Stimulated activated effector memory CD8-positive, alpha-beta T cell treated with anti-CD3 and anti-CD28 coated beads, Interleukin-12 subunit alpha, Interleukin-12 subunit beta, amount 100 ng/mL, for 72 hours (primary cell): ENCODE results near the gene NRP1.

Source experiments
- ATAC-seq: fragments of 150-1000 bp; cut with Tn5 transposase; 2 replicates; pipeline ENCODE4 v1.10.0; 2021
- DNase-seq, 2 donors: peaks; one replicate each; pipeline ENCODE4 v3.0.0; 2021 to 2022; ENCODE audit warnings: low spot score in 2 of 2
- H3K27ac Mint-ChIP-seq: one replicate; pipeline ENCODE4 v1.8.0; 2022; ENCODE audit warnings: mild to moderate bottlenecking, mixed read lengths
- H3K36me3 Mint-ChIP-seq: one replicate; pipeline ENCODE4 v1.8.0; 2022; ENCODE audit warnings: mild to moderate bottlenecking, mixed read lengths
- H3K4me1 Mint-ChIP-seq: one replicate; pipeline ENCODE4 v1.8.0; 2022; ENCODE audit warnings: mixed read lengths
- H3K4me3 Mint-ChIP-seq: one replicate; pipeline ENCODE4 v1.8.0; 2022; ENCODE audit warnings: mild to moderate bottlenecking, mixed read lengths
- H3K9me3 Mint-ChIP-seq: one replicate; pipeline ENCODE4 v1.8.0; 2022; ENCODE audit warnings: mixed read lengths

Gene NRP1

DNA sequence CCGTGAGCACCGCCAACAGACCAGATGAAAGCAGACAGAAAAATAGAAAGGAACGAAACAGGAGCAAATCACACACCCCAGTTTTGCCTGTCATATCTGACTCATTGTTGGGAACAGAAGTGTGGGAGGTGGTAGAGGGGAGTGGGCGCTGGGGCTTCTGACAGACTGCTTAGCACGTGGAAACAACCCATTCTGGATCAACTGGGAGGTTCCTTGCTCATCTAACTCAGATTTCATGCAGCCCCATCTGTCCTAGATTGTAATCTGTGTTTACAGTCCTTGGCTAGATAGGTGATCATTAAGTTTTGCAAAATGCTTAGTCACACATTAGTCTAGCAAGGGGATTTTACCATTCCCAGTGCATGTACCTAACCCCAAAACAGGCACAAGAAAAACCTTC is 154.1 kb downstream of the NRP1 start:
- Mint-ChIP-seq H3K9me3 (no peaks in the 10 kb centered on the region), H3K36me3 (no peaks in the 10 kb centered on the region), H3K4me1 (peaks cover 7% of the 10 kb centered on the region), H3K27ac (no peak overlapping the region), H3K4me3 (no peak overlapping the region)
- DNase-seq (no peak), ATAC-seq (peak; percentile 57)

GRCh38 chr10:33179067-33179466 is 155.4 kb downstream of the NRP1 start:
- no peaks in the 10 kb centered on the region for H3K36me3 Mint-ChIP-seq
- no peaks in the 10 kb centered on the region for H3K9me3 Mint-ChIP-seq
- no peak for ATAC-seq
- H3K4me1 Mint-ChIP-seq, result peaks cover 7% of the 10 kb centered on the region
- no peak overlapping the region for H3K4me3 Mint-ChIP-seq
- H3K27ac Mint-ChIP-seq, result no peak overlapping the region
- no peak for DNase-seq

GRCh38 chr10:33178026-33178755 is 156.3 kb downstream of the NRP1 start:
- Mint-ChIP-seq H3K27ac (no peak overlapping the region), H3K36me3 (no peaks in the 10 kb centered on the region), H3K4me3 (no peak overlapping the region), H3K9me3 (no peaks in the 10 kb centered on the region), H3K4me1 (peaks cover 7% of the 10 kb centered on the region)
- DNase-seq, result no peak
- no peak for ATAC-seq

DNA sequence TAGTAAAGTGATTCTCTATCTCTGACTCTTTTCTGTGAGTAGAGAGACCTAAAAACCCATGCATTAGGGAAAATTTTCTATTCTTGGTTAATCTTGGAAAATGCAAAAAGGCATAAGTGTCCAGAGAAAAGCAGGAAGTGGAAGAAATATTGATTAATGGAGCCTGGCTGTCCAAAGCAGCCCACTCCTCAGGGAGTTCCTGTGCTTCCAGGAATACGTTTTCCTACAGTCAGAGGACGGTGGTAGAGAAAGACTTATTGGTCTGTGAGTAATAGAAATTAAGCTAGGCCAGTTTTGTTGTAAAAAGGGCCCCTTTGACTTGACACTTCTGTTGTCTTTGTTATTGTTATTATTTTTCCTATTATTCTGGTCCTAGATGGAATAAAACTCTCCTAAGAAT is 157.8 kb downstream of the NRP1 start:
- no peak overlapping the region for H3K27ac Mint-ChIP-seq
- peaks cover 7% of the 10 kb centered on the region for H3K4me1 Mint-ChIP-seq
- DNase-seq, result no peak
- H3K4me3 Mint-ChIP-seq, result no peak overlapping the region
- ATAC-seq, result no peak
- H3K36me3 Mint-ChIP-seq, result no peaks in the 10 kb centered on the region
- H3K9me3 Mint-ChIP-seq, result no peaks in the 10 kb centered on the region

DNA sequence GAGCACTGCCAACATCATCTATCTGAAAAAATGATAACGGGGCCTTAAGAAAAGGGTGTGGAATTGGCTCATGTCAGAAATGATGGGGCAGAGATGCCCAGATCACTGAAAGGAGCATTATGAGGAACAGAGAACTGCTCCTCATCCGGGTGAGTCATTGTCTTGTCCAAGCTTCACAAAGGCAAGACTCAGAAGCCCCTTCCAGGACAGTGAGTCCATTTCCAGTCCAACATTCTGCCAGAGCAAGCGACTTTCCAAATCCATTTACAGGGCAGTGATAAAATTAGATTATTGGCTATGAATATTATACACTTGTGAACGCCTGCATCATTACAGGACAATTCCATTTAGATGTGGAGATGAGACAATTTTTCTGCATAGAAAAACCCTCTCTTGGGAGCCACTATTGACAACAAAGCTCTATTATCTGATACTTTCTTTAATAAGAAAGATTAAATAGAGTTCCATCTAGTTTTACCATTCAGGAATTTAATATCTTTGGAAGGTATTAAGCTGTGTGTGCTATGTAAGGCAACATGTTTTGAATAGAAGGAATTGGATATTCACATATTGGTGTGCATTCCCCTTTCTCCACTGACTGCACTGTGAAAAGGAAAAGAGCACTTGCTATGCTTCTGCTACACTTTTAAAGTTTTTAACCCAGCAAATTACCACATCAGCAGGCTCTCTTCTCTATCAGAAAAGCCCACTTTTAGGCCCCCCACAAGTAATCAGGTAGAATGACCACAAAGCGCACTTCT is 159.6 kb downstream of the NRP1 start:
- no peak overlapping the region for H3K27ac Mint-ChIP-seq
- H3K4me1 Mint-ChIP-seq, result no peaks in the 10 kb centered on the region
- no peaks in the 10 kb centered on the region for H3K36me3 Mint-ChIP-seq
- DNase-seq (no peak), ATAC-seq (no peak)
- no peak overlapping the region for H3K4me3 Mint-ChIP-seq
- H3K9me3 Mint-ChIP-seq, result no peaks in the 10 kb centered on the region

DNA sequence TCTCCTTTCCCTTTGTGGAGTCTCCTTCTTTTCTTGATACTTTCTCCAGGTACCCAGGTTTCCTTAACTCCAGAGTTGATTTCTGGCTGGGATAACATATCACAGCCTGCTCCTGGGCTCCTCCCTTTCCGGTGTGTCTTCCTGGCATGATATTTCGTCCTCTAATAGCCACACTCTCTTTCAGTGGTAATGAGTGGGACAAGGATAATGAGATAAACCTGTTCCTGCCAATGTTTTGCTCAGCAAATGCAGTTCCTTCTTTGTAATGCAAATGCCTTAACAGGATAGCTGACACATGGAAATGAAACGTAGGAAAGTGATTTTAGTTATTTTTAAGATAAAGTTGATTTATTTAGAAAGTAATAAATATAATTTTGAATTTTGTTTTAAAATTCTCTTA is 168.6 kb downstream of the NRP1 start:
- H3K27ac Mint-ChIP-seq, result no peak overlapping the region
- H3K4me1 Mint-ChIP-seq, result no peaks in the 10 kb centered on the region
- H3K36me3 Mint-ChIP-seq, result no peaks in the 10 kb centered on the region

DNA sequence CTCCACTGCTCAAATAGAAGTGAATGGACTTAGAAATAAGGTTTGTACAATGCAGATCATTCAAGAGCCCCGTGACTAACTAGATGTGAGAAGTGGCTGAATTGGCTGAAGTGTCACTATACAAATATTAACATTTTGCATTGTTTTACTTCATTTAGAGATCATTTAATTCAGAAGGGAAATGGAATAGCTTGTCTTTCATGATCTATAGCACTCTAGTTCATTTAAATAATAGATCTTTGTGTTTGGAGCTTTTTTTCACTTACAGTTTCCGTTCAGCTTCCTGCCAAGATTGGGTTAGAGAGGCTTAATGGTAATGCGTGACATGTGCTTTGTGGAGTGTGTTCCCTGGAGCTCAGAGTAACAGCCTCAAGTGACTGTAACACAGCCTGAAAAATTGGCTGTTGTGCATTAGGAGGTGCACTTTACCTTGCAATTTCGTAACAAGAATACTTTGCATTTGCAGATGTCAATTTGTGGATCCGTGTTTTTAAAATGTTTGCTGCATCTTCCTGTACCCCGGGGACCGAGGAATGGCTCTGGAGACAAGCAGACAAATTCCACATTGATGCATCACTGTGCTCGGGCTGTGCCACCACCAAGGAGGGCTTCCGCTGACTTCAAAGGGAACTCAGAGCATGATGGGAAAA is 170.3 kb downstream of the NRP1 start:
- Mint-ChIP-seq H3K27ac (no peak overlapping the region), H3K4me1 (no peaks in the 10 kb centered on the region), H3K9me3 (no peaks in the 10 kb centered on the region), H3K4me3 (no peak overlapping the region), H3K36me3 (no peaks in the 10 kb centered on the region)
- ATAC-seq (no peak), DNase-seq (no peak)

More for the DNA sequence above, 168.6 kb downstream of the NRP1 start:
- H3K9me3 Mint-ChIP-seq, result no peaks in the 10 kb centered on the region
- no peak overlapping the region for H3K4me3 Mint-ChIP-seq
- ATAC-seq (no peak), DNase-seq (no peak)

DNA sequence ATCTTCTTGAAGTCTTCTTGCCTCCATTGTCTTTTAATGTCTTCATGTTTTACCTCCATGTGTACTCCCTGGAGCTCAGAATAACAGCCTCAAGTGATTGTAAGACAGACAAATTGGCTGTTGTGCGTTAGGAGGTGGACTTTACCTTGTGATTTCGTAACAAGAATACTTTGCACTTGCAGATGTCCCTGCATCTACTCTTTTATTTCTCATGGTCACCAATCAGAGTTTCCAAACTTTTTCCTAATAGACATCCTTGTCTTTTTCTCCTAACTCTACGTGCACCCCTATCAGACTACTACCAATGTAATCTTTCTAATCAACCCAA is 172.3 kb downstream of the NRP1 start:
- no peak for ATAC-seq
- no peaks in the 10 kb centered on the region for H3K4me1 Mint-ChIP-seq
- no peak for DNase-seq
- H3K9me3 Mint-ChIP-seq, result no peaks in the 10 kb centered on the region
- H3K36me3 Mint-ChIP-seq, result no peaks in the 10 kb centered on the region
- no peak overlapping the region for H3K27ac Mint-ChIP-seq
- no peak overlapping the region for H3K4me3 Mint-ChIP-seq

- Mint-ChIP-seq H3K36me3 (no peaks in the 10 kb centered on the region), H3K27ac (no peak overlapping the region), H3K4me3 (no peak overlapping the region), H3K9me3 (no peaks in the 10 kb centered on the region), H3K4me1 (no peaks in the 10 kb centered on the region)
- ATAC-seq (no peak), DNase-seq (no peak)
Observed at GRCh38 chr10:33161550-33162247, 172.8 kb downstream of the NRP1 start.

DNA sequence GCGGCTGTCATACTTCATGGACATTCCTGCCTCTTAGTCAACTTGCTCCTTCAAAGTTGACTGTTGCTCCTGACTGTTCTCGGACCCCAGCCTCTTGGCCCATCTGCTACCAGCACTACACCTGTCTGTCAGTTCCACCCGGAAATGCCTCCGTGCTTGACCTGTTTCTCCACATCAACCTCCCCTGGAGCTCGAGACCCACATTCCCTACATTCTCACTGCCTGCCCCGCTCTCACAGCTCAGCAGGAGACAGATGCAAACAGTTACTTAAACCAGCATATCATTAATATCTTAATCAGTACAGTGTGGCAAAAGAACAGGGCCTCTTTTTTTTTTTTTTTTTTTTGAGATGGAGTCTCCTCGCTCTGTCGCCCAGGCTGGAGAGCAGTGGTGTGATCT is 174.3 kb downstream of the NRP1 start:
- ATAC-seq (no peak), DNase-seq (no peak)
- H3K9me3 Mint-ChIP-seq, result no peaks in the 10 kb centered on the region
- H3K4me1 Mint-ChIP-seq, result peaks cover 12% of the 10 kb centered on the region
- no peak overlapping the region for H3K4me3 Mint-ChIP-seq
- no peaks in the 10 kb centered on the region for H3K36me3 Mint-ChIP-seq
- H3K27ac Mint-ChIP-seq, result no peak overlapping the region

GRCh38 chr10:33157103-33157502 is 177.4 kb downstream of the NRP1 start:
- no peak overlapping the region for H3K27ac Mint-ChIP-seq
- H3K4me1 Mint-ChIP-seq, result peaks cover 41% of the 10 kb centered on the region
- no peak for DNase-seq
- H3K4me3 Mint-ChIP-seq, result no peak overlapping the region
- ATAC-seq, result no peak
- no peaks in the 10 kb centered on the region for H3K9me3 Mint-ChIP-seq
- no peaks in the 10 kb centered on the region for H3K36me3 Mint-ChIP-seq

DNA sequence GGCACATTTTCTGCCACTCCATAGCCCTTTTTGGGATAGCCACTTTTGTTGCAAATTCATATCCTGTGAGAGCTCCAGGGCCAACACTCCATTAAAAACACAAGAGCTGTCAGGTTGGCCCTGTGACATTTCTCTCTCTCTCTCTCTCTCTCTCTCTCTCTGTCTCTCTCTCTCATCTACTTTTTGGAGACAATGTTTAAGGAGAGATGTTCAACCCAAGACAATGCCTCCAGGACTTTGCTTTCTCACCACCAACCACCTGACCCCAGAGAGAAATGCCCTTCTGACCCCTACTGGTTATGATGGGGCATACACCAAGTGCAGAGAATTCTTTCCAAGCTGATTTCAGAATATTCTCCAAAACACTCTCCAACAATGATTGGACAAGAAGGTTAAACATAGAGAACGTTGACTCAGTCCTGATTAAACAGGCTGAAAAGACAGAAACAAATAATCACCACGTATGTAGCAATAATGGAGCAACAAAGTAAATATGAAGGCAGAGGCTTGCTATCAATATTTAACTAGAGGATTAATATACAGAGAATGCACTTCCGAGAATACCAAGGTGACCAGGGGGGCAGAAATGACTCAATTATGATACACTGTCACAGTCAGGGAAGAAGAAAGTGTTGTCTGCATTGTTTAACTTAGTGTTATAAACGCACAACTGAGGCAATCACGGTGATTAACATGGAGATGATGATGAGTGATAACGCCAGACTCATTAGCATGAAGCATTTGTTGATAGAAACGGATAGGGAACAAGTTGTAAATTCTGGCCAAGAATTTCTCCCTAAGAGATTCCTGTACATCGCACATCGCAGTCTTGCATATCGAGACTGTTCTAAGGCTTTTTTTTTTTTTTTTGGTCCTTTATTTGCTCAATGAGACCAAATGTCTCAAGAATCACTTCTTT is 178.5 kb downstream of the NRP1 start:
- ATAC-seq, result peak; percentile 79
- DNase-seq, result no peak
- no peak overlapping the region for H3K27ac Mint-ChIP-seq
- peaks cover 46% of the 10 kb centered on the region for H3K4me1 Mint-ChIP-seq
- no peaks in the 10 kb centered on the region for H3K36me3 Mint-ChIP-seq
- H3K4me3 Mint-ChIP-seq, result no peak overlapping the region
- H3K9me3 Mint-ChIP-seq, result no peaks in the 10 kb centered on the region

DNA sequence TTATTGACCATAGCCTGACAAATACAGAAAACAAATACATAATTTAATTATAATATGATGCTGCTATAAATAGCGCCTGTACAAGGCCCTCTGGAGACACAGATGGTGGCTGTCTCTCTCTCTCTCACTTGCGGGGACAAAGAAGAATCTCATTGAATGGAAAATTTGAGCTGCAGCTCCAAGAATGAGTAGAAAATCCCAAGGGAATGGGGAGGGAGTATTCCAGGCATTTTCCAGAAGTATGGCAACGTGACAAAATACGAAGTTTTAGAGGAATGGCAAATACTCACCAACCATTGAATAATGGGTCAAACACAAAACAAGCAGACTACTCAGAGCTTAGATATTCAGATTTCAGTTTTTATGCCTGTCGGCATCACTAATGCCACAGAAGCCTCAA is 179.9 kb downstream of the NRP1 start:
- no peak overlapping the region for H3K4me3 Mint-ChIP-seq
- DNase-seq, result no peak
- ATAC-seq, result no peak
- H3K36me3 Mint-ChIP-seq, result no peaks in the 10 kb centered on the region
- peaks cover 57% of the 10 kb centered on the region for H3K4me1 Mint-ChIP-seq
- H3K9me3 Mint-ChIP-seq, result no peaks in the 10 kb centered on the region
- H3K27ac Mint-ChIP-seq, result no peak overlapping the region

DNA sequence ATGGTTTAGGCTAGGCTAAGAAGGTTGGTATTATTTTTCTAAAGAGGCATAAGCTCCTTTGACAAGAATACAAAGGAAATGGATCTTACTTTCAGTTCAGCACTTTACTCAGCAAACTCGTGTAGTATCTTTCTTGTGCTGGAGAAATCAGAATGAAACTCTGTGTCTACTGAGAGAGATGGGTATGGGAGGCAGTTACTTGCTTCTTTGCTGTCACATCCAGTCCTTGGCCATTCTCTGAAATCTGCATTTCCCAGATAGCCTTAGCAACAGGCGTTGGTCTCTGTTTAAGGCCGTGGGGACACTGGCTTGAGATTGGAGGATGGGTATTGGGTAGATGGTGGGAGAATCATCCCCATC is 180.5 kb downstream of the NRP1 start:
- H3K4me3 Mint-ChIP-seq, result peak overlapping the region; percentile 40
- H3K9me3 Mint-ChIP-seq, result no peaks in the 10 kb centered on the region
- DNase-seq, result no peak
- ATAC-seq, result peak; percentile 62
- H3K4me1 Mint-ChIP-seq, result peaks cover 57% of the 10 kb centered on the region
- no peaks in the 10 kb centered on the region for H3K36me3 Mint-ChIP-seq
- peak overlapping the region; percentile 49 for H3K27ac Mint-ChIP-seq
